HepG2 (cell line): ENCODE measurements around the gene BCL2L1. TPM values are rescaled to one million over a fixed set of nuclear protein-coding genes. Genes with fewer than 3 reads are reported as not detected.

Experiments used
- AHR ChIP-seq: IDR thresholded peaks from 2 replicates; pipeline ENCODE4 v1.6.1; 2018; ENCODE audit warnings: missing genetic modification reagents, missing compliant biosample characterization
- CREB1 ChIP-seq, 2 experiments: fragments of 450-650 bp in 1 of 2; IDR thresholded peaks; 2 replicates each; pipeline ENCODE4 v1.6.1; 2016 to 2017; ENCODE audit warnings: control low read depth in 1 of 2, mild to moderate bottlenecking in 1 of 2, missing compliant biosample characterization in 1 of 2, missing genetic modification characterization in 1 of 2
- FOSL2 ChIP-seq: sonication (generic); formaldehyde crosslinking; IDR thresholded peaks from 2 replicates; pipeline ENCODE4 v1.4.0; 2020; ENCODE audit warnings: missing genetic modification reagents
- KDM2A ChIP-seq: sonication (generic); formaldehyde crosslinking; IDR thresholded peaks from 2 replicates; pipeline ENCODE4 v1.4.0; 2020; ENCODE audit warnings: low read depth, missing genetic modification reagents, borderline replicate concordance
- KLF6 ChIP-seq: IDR thresholded peaks from 2 replicates; pipeline ENCODE4 v1.8.0; 2016; ENCODE audit warnings: missing biosample characterization, missing genetic modification reagents
- NR3C1 ChIP-seq: sonication (generic); formaldehyde crosslinking; IDR thresholded peaks from 2 replicates; pipeline ENCODE4 v1.4.0; 2020; ENCODE audit warnings: missing genetic modification reagents
- REPIN1 ChIP-seq: sonication (generic); formaldehyde crosslinking; IDR thresholded peaks from 2 replicates; pipeline ENCODE4 v1.8.0; 2022; ENCODE audit warnings: missing genetic modification reagents, low read depth, mild to moderate bottlenecking, borderline replicate concordance
- SIN3A ChIP-seq: IDR thresholded peaks from 2 replicates; pipeline ENCODE4 v1.6.1; 2011; ENCODE audit warnings: low read depth, mild to moderate bottlenecking, control low read depth, low read length, borderline replicate concordance
- SIN3B ChIP-seq: fragments of 150-350 bp; IDR thresholded peaks from 2 replicates; pipeline ENCODE4 v1.6.1; 2014; ENCODE audit warnings: low read length
- ZBTB20 ChIP-seq: sonication (generic); formaldehyde crosslinking; IDR thresholded peaks from 2 replicates; pipeline ENCODE4 v1.8.1; 2023; ENCODE audit warnings: missing genetic modification reagents, low read depth, mild to moderate bottlenecking, borderline replicate concordance
- ZFP62 ChIP-seq: sonication (generic); formaldehyde crosslinking; IDR thresholded peaks from 2 replicates; pipeline ENCODE4 v1.4.0; 2020; ENCODE audit warnings: missing genetic modification reagents
- ZNF20 ChIP-seq: sonication (generic); formaldehyde crosslinking; IDR thresholded peaks from 2 replicates; pipeline ENCODE4 v1.4.0; 2020; ENCODE audit warnings: mild to moderate bottlenecking, moderate library complexity, missing genetic modification reagents
- ZNF343 ChIP-seq: sonication (generic); formaldehyde crosslinking; IDR thresholded peaks from 2 replicates; pipeline ENCODE4 v1.4.0; 2020; ENCODE audit warnings: mild to moderate bottlenecking, missing genetic modification reagents
- ZNF44 ChIP-seq: sonication (generic); formaldehyde crosslinking; IDR thresholded peaks from 2 replicates; pipeline ENCODE4 v1.5.1; 2020; ENCODE audit warnings: mild to moderate bottlenecking, missing genetic modification reagents
- ZNF460 ChIP-seq: sonication (generic); formaldehyde crosslinking; IDR thresholded peaks from 2 replicates; pipeline ENCODE4 v1.5.1; 2020; ENCODE audit warnings: missing genetic modification reagents, mild to moderate bottlenecking, borderline replicate concordance
- ZNF737 ChIP-seq: sonication (generic); formaldehyde crosslinking; IDR thresholded peaks from 2 replicates; pipeline ENCODE4 v1.5.0; 2020; ENCODE audit warnings: missing genetic modification reagents, mild to moderate bottlenecking, borderline replicate concordance
- ZNF83 ChIP-seq: sonication (generic); formaldehyde crosslinking; IDR thresholded peaks from 2 replicates; pipeline ENCODE4 v1.4.0; 2020; ENCODE audit warnings: missing genetic modification reagents, mild to moderate bottlenecking, borderline replicate concordance
- ZSCAN30 ChIP-seq: sonication (generic); formaldehyde crosslinking; IDR thresholded peaks from 2 replicates; pipeline ENCODE4 v1.5.0; 2020; ENCODE audit warnings: mild to moderate bottlenecking, missing genetic modification reagents
- ZSCAN31 ChIP-seq: sonication (generic); formaldehyde crosslinking; IDR thresholded peaks from 2 replicates; pipeline ENCODE4 v1.5.0; 2020; ENCODE audit warnings: low read depth, mild to moderate bottlenecking, missing genetic modification reagents
- polyA plus RNA-seq, 8 experiments: library from polyadenylated mRNA; depleted of rRNA in 3 of 8; stranded (reverse) in 7 of 8; unstranded in 1 of 8; fragments of >200 nt; fragmentation: Illumina TruSeq in 4 of 8; extraction: Trizol in 4 of 8; gene quantifications; 2 replicates each; pipeline versions ENCODE4 v1.2.1 to v1.2.3, GENCODE V29; 2011 to 2016; ENCODE audit warnings: low read depth in 4 of 8, missing spikeins in 1 of 8, mixed read lengths in 1 of 8; ENCODE audit not compliant: insufficient read depth in 1 of 8
- total RNA-seq, 5 experiments: library from RNA; depleted of rRNA; stranded (reverse); fragments of >200 nt; fragmentation: Illumina TruSeq; extraction: Trizol; gene quantifications; 2 replicates each; pipeline ENCODE4 v1.2.3, GENCODE V29; 2016; ENCODE audit warnings: low read depth in 1 of 5
- TF ChIP-seq, protein P1 (sequence below): sonication (generic); formaldehyde crosslinking; IDR thresholded peaks from 2 replicates; pipeline ENCODE4 v1.4.0; 2020; ENCODE audit warnings: missing genetic modification reagents
- TF ChIP-seq, protein P2 (sequence below): sonication (generic); formaldehyde crosslinking; IDR thresholded peaks from 2 replicates; pipeline ENCODE4 v1.4.0; 2020; ENCODE audit warnings: mild to moderate bottlenecking, missing genetic modification reagents
- TF ChIP-seq, protein P3 (sequence below): sonication (generic); formaldehyde crosslinking; conservative IDR thresholded peaks from 2 replicates; pipeline ENCODE4 v1.4.0; 2020; ENCODE audit warnings: missing genetic modification reagents
- TF ChIP-seq, protein P4 (sequence below): sonication (generic); formaldehyde crosslinking; IDR thresholded peaks from 2 replicates; pipeline ENCODE4 v1.4.0; 2020; ENCODE audit warnings: mild to moderate bottlenecking, missing genetic modification reagents

The BCL2L1 gene
- total and polyA plus RNA-seq, 2 of the 13 experiments (the other 11 are each of a cell fraction or from before 2014, with no cell fraction given): 164 to 258 TPM

DNA sequence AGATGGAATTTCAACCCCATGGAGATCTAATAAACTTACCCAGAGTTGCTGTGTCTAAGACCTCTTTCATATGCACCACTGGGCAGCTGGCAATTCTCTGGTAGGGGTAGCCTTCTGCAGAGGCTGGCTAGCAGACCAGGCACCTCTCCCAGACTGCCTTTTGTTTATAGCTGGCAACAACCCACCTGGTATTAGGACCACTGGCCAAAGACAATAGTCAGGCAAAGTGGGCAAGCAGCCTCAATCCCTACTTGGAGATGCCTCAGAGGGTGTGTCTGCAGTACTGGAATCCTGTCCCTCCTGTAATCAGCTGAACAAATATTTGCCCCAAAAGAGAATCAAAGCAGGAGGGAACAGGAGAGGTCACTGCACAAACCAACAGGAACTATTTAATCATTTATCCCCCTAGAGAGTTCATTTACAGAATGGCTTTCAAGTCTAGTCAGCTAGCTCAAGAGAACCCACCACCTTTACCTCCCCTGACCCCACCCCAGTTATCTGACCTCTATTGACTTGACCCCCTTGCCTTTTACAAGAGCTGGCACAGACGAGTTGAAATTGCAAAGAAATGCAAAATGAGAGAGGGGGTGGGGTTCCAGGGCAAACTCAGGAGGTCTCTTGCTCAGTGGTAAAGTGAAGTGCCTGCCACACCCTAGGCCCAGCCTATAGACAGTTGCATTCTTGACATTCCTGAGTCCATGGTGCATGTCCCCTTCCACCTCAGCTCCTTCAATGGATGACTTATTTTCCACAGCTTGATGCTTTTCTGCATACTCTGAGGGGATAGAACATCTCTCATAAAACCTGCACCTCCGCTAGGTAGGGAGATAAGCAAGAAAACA is 2.8 kb downstream of the BCL2L1 start (continued):
- TF ChIP-seq SIN3B (no peak), CREB1 (IDR thresholded peaks at IDR 0.05) (no peak), CREB1 (CRISPR knock-in tag; IDR thresholded peaks at IDR 0.05) (peak; percentile 85), NR3C1 (CRISPR knock-in tag) (no peak), ZNF83 (CRISPR knock-in tag) (0 out of 2 replicates have a peak, but pooled peaks have one; percentile 26), KDM2A (peak; percentile 5; the same call in 1 of the 2 replicates), SIN3A (peak; percentile 99), KLF6 (CRISPR knock-in tag) (peak; percentile 90), ZNF343 (CRISPR knock-in tag) (no peak; the same call in 1 of the 2 replicates), AHR (CRISPR knock-in tag) (no peak; the same call in 1 of the 2 replicates), ZBTB20 (CRISPR knock-in tag) (peak; percentile 97), ZSCAN31 (CRISPR knock-in tag) (peak; percentile 36), ZNF44 (no peak), ZNF20 (no peak), ZNF737 (no peak), ZNF460 (CRISPR knock-in tag) (0 out of 2 replicates have a peak, but pooled peaks have one; percentile 38), FOSL2 (peak; percentile 78), ZSCAN30 (CRISPR knock-in tag) (no peak), REPIN1 (CRISPR knock-in tag) (peak; percentile 86), ZFP62 (CRISPR knock-in tag) (no peak)
- TF ChIP-seq, protein P1, sequence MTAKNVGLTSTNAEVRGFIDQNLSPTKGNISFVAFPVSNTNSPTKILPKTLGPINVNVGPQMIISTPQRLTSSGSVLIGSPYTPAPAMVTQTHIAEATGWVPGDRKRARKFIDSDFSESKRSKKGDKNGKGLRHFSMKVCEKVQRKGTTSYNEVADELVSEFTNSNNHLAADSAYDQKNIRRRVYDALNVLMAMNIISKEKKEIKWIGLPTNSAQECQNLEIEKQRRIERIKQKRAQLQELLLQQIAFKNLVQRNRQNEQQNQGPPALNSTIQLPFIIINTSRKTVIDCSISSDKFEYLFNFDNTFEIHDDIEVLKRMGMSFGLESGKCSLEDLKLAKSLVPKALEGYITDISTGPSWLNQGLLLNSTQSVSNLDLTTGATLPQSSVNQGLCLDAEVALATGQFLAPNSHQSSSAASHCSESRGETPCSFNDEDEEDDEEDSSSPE: no peak
- TF ChIP-seq, protein P2, sequence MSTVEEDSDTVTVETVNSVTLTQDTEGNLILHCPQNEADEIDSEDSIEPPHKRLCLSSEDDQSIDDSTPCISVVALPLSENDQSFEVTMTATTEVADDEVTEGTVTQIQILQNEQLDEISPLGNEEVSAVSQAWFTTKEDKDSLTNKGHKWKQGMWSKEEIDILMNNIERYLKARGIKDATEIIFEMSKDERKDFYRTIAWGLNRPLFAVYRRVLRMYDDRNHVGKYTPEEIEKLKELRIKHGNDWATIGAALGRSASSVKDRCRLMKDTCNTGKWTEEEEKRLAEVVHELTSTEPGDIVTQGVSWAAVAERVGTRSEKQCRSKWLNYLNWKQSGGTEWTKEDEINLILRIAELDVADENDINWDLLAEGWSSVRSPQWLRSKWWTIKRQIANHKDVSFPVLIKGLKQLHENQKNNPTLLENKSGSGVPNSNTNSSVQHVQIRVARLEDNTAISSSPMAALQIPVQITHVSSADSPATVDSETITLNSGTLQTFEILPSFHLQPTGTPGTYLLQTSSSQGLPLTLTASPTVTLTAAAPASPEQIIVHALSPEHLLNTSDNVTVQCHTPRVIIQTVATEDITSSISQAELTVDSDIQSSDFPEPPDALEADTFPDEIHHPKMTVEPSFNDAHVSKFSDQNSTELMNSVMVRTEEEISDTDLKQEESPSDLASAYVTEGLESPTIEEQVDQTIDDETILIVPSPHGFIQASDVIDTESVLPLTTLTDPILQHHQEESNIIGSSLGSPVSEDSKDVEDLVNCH (CRISPR knock-in tag): peak; percentile 21
- TF ChIP-seq, protein P3, sequence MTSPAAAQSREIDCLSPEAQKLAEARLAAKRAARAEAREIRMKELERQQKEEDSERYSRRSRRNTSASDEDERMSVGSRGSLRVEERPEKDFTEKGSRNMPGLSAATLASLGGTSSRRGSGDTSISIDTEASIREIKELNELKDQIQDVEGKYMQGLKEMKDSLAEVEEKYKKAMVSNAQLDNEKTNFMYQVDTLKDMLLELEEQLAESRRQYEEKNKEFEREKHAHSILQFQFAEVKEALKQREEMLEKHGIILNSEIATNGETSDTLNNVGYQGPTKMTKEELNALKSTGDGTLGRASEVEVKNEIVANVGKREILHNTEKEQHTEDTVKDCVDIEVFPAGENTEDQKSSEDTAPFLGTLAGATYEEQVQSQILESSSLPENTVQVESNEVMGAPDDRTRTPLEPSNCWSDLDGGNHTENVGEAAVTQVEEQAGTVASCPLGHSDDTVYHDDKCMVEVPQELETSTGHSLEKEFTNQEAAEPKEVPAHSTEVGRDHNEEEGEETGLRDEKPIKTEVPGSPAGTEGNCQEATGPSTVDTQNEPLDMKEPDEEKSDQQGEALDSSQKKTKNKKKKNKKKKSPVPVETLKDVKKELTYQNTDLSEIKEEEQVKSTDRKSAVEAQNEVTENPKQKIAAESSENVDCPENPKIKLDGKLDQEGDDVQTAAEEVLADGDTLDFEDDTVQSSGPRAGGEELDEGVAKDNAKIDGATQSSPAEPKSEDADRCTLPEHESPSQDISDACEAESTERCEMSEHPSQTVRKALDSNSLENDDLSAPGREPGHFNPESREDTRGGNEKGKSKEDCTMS (CRISPR knock-in tag): no peak; the same call in 1 of the 2 replicates
- TF ChIP-seq, protein P4, sequence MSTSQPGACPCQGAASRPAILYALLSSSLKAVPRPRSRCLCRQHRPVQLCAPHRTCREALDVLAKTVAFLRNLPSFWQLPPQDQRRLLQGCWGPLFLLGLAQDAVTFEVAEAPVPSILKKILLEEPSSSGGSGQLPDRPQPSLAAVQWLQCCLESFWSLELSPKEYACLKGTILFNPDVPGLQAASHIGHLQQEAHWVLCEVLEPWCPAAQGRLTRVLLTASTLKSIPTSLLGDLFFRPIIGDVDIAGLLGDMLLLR (CRISPR knock-in tag): no peak; the same call in 1 of the 2 replicates
